Calu3 (cell line): ENCODE results near the gene EPHA8. TPM values are rescaled to one million over a fixed set of nuclear protein-coding genes. Genes with fewer than 3 reads are reported as not detected.

ENCODE experiments used
- BruUV-seq: library from RNA; stranded (reverse); fragments of 400-500 nt; replicated peaks from 2 replicates; lab custom pipeline; 2021; lab: Mats Ljungman, UMichigan
- CTCF ChIA-PET: fragments of 300-600 bp; sonication (Branson Sonifier 250); formaldehyde crosslinking; loops from one replicate; lab custom pipeline; 2022; ENCODE audit warnings: antibody characterized with exemption; lab: Charles Lee
- DNase-seq: peaks from one replicate; pipeline ENCODE4 v3.0.0; 2022
- H3K27ac Mint-ChIP-seq: one replicate; pipeline ENCODE4 v1.8.0; 2022; ENCODE audit warnings: mixed read lengths; ENCODE audit not compliant: unreplicated experiment
- H3K27me3 Mint-ChIP-seq: one replicate; pipeline ENCODE4 v1.8.0; 2022; ENCODE audit warnings: mixed read lengths; ENCODE audit not compliant: unreplicated experiment
- H3K36me3 Mint-ChIP-seq: one replicate; pipeline ENCODE4 v1.8.0; 2022; ENCODE audit warnings: mild to moderate bottlenecking, moderate library complexity, mixed read lengths; ENCODE audit not compliant: insufficient read depth, unreplicated experiment
- H3K4me1 Mint-ChIP-seq: one replicate; pipeline ENCODE4 v1.8.0; 2022; ENCODE audit warnings: mild to moderate bottlenecking, low read depth, mixed read lengths; ENCODE audit not compliant: unreplicated experiment
- H3K4me3 Mint-ChIP-seq: one replicate; pipeline ENCODE4 v1.8.0; 2022; ENCODE audit warnings: mild to moderate bottlenecking, low read depth, moderate library complexity, mixed read lengths; ENCODE audit not compliant: unreplicated experiment
- H3K9me3 Mint-ChIP-seq: one replicate; pipeline ENCODE4 v1.8.0; 2022; ENCODE audit warnings: low read depth, mixed read lengths; ENCODE audit not compliant: unreplicated experiment
- CTCF ChIP-seq: fragments of 200-600 bp; IDR thresholded peaks from one replicate; pipeline ENCODE4 v1.8.0; 2022; ENCODE audit warnings: antibody characterized with exemption; ENCODE audit not compliant: unreplicated experiment
- intact Hi-C: fragments of 100-400 bp; cut with micrococcal nuclease; formaldehyde crosslinking; loops from one replicate; pipeline ENCODE4 v1.10.0; 2022; ENCODE audit not compliant: unreplicated experiment
- total RNA-seq: library from RNA; stranded (reverse); gene quantifications from 2 replicates; pipeline ENCODE4 v1.2.3, GENCODE V29; 2022

The EPHA8 gene
- total RNA-seq, 1 experiment from 2014 or later = not detected

DNA sequence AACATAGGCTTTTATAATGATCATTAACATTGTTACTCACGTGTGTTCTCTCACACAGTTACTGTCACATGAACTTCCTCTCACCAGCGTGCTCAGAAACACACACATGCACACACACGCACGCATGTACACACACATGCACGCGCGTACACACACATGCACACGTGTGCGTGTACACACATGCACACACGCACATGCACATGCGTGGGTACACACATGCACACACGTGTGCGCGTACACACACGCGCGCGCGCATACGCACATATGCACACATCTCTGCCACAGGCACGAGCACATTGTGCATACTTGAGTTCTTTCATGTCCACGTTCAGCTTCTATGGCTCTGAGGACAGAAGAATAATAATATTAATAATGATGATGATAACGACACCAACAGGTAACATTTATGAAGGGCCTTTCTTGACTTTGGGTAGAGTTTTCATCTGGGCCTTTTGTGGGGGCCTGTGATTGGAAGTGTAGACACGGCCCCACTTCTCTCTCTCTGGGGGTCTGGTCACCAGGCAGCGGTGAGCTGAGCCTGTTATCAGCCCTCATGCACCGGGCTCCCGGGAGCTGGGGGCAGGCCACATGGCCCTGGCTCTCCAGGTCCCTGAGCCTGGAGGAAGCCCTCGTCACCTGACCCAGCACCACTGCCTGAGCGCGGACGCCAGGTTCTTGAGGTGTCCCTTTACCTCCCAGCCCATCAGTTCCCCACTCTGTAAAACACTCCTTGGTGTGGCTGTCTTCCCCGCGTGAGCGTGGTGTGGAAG, 7.0 kb downstream of the EPHA8 start:
- Mint-ChIP-seq H3K4me1 (no peaks in the 10 kb centered on the region), H3K9me3 (no peaks in the 10 kb centered on the region), H3K27me3 (peaks cover 68% of the 10 kb centered on the region), H3K27ac (no peak overlapping the region), H3K4me3 (no peak overlapping the region), H3K36me3 (no peaks in the 10 kb centered on the region)
- CTCF ChIA-PET = no interaction called here
- intact Hi-C loops = no loop called here
- DNase-seq = no peak
- no peak for TF ChIP-seq CTCF
- BruUV-seq = no TSS peak

- H3K4me1 Mint-ChIP-seq = no peaks in the 10 kb centered on the region
- peaks cover 72% of the 10 kb centered on the region for H3K27me3 Mint-ChIP-seq
- no TSS peak for BruUV-seq
- no peak overlapping the region for H3K27ac Mint-ChIP-seq
- CTCF ChIA-PET = no interaction called here
- H3K36me3 Mint-ChIP-seq = peaks cover 3% of the 10 kb centered on the region
- DNase-seq = no peak
- peaks cover 6% of the 10 kb centered on the region for H3K9me3 Mint-ChIP-seq
- intact Hi-C loops = no loop called here
- no peak overlapping the region for H3K4me3 Mint-ChIP-seq
- TF ChIP-seq CTCF = no peak
Observed at GRCh38 chr1:22572818-22573217, 9.5 kb downstream of the EPHA8 start.

GRCh38 chr1:22573237-22573636, 9.9 kb downstream of the EPHA8 start:
- CTCF ChIA-PET = no interaction called here
- Mint-ChIP-seq H3K9me3 (peaks cover 6% of the 10 kb centered on the region), H3K36me3 (peaks cover 3% of the 10 kb centered on the region), H3K4me3 (no peak overlapping the region), H3K4me1 (no peaks in the 10 kb centered on the region), H3K27me3 (peaks cover 70% of the 10 kb centered on the region), H3K27ac (no peak overlapping the region)
- TF ChIP-seq CTCF = no peak
- BruUV-seq = no TSS peak
- no peak for DNase-seq
- intact Hi-C loops = no loop called here

DNA sequence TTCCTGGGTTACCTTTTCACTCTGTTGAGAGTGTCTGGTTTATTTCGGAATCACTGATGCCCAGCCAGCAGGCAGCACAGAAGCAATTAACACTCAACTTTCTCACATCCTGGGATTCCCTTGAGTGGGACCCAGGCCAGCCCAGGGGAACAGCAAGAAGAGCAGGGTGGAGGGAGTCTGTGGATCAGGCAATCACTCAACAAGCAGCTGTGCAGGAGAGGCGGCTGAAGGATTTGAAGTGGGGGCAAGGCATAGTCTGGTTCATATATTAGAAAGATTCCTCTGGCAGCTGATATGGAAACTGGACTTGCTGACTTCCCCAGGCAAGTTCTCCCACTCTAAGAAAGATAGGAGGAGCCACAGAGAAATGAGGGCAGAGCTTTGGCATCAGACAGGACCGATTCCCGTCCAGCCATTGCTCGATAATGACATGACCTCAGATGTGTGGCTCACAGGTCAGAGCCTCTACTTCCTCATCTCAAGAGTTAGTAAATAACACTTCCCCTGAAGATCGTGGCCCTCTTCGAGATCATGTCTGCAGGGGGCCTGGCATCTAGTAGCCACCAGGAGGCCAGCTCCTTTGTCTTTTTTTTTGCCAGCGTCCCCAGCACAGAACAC, 12.4 kb downstream of the EPHA8 start:
- TF ChIP-seq CTCF = no peak
- Mint-ChIP-seq H3K27ac (no peak overlapping the region), H3K4me1 (no peaks in the 10 kb centered on the region), H3K4me3 (no peak overlapping the region), H3K36me3 (peaks cover 3% of the 10 kb centered on the region), H3K27me3 (peaks cover 46% of the 10 kb centered on the region), H3K9me3 (peaks cover 6% of the 10 kb centered on the region)
- no peak for DNase-seq
- BruUV-seq = no TSS peak
- CTCF ChIA-PET = no interaction called here
- intact Hi-C loops = no loop called here
